ENCODE results near the gene OSBPL1A.
A peak's percentile ranks its signal among the peaks of the same experiment; 100 is the strongest.

- TF ChIP-seq CTCF (IDR thresholded peaks at IDR 0.05) (peak in 3 of 6 experiments; percentile 5 to 30 (median 28)), POLR2A (IDR thresholded peaks at IDR 0.05) (no peak)
These were observed 15.5 kb upstream of the OSBPL1A start for GRCh38 chr18:24413148-24413547.
